Stimulated activated CD8-positive, alpha-beta memory T cell treated with anti-CD3 and anti-CD28 coated beads, Interleukin-4, amount 100 ng/mL, for 4 hours (primary cell): Measurements from ENCODE around the gene ZNF700.
"Not testable (repeated sequence)": the region's sequence is repeated elsewhere in the genome, so short reads cannot be mapped to it uniquely, and the experiment has no call there.

Experiments
- DNase-seq, 2 donors: peaks; one replicate each; pipeline ENCODE4 v3.0.0-alpha.2; 2020; ENCODE audit warnings: low read depth in 2 of 2, low spot score in 1 of 2

The ZNF700 gene

DNA sequence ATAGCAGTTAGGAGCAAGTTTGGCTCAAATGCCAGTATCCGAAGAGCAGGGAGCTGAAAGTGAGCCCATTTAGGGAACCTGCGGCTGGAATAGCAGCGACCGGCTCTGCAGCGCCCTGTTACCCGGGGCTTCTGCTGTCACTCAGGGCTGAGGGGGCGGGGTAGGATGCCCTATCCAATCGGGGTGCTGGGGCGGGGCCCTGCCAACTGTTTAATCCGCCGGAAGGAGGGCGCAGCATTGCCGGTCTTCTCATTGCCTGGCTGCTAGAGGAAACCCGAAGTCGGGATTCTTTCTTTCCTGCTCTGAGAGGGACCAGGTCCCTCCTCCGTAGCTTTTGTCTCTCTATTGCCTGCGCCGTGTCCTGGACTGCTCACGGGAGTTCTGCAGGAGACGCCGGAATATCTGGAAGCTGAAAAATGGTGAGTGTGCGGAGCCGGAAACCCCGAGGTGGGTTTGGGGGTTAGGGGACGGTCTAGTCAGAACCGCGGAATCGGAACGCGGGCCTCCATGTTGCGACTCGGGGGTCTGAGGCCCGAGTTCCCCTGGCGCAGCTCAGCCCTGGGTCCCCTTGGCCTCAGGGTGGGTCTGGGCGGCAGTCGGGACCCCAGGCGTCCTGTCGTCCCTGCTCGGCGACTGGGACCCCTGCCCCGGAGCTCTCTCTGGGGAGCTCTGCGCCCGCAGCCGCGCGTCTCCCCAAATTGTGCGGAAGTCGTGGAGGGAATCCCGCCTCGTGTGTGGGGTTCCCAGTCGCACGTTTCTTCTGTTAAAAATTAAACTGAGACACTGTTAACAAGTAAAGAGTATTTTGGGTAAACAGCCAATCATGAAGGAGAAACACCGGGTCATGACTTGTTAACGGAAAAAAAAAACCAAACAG, 62.7 kb downstream of the ZNF700 start:
- DNase-seq = peak; percentile 85 to 89

GRCh38 chr19:11989112-11989456, 64.2 kb downstream of the ZNF700 start:
- no peak for DNase-seq

DNA sequence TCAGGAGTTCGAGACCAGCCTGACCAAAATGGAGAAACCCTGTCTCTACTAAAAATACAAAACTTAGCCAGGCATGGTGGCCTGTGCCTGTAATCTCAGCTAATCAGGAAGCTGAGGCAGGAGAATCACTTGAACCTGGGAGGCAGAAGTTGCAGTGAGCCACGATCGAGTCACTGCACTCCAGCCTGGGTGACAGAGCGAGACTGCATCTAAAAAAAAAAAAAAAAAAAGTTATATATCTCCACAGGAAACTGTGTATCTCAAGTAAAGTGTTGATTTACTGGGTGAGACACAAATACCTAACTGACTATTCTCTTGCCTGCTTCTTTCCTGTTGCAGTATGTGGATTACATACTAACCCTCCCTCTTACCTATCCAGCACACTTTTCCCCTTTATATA, 67.0 kb downstream of the ZNF700 start:
- not testable (repeated sequence) for DNase-seq

- DNase-seq = no peak
Observed at GRCh38 chr19:11995174-11995573, 70.3 kb downstream of the ZNF700 start.
